Endothelial cell of umbilical vein (primary cell): ENCODE results near the gene IRF8. TPM values are rescaled to one million over a fixed set of nuclear protein-coding genes. Genes with fewer than 3 reads are reported as not detected.

ENCODE experiments used
- BruUV-seq: library from RNA; stranded (reverse); fragments of 400-500 nt; replicated peaks from 2 replicates; lab custom pipeline; 2021; lab: Mats Ljungman, UMichigan
- CTCF ChIA-PET: fragments of 300-600, 350-600 bp; sonication (Branson Sonifier 250); formaldehyde crosslinking; loops from one replicate; lab custom pipeline; 2021; ENCODE audit warnings: antibody characterized with exemption, inconsistent platforms; lab: Charles Lee
- POLR2A ChIA-PET: fragments of 300-600, 350-600 bp; sonication (Branson Sonifier 250); formaldehyde crosslinking; loops from one replicate; lab custom pipeline; 2021; ENCODE audit warnings: antibody characterized with exemption, inconsistent platforms; lab: Charles Lee
- DNase-seq: peaks from one replicate; pipeline ENCODE4 v3.0.0-alpha.2; 2011; ENCODE audit warnings: low read depth, low spot score
- FAIRE-seq: peaks from 2 replicates; lab custom pipeline; 2011; peaks lifted over from hg19 to GRCh38; lab: Jason Lieb, UNC
- H2AFZ ChIP-seq: 2 replicates; pipeline ENCODE4 v1.6.0; 2012; ENCODE audit warnings: low read depth, low read length, control low read depth, inconsistent platforms
- H3K27ac ChIP-seq: 2 replicates; pipeline ENCODE4 v1.5.1; 2011; ENCODE audit warnings: low read depth, mild to moderate bottlenecking, control low read depth, low read length, moderate library complexity; ENCODE audit not compliant: insufficient read depth
- H3K27me3 ChIP-seq, 2 experiments: 2 replicates each; pipeline versions ENCODE4 v1.6.0 to v1.6.1; 2011; ENCODE audit warnings: low read length in 2 of 2, mixed read lengths in 1 of 2; ENCODE audit not compliant: control insufficient read depth in 2 of 2, insufficient read depth in 2 of 2
- H3K36me3 ChIP-seq, 2 experiments: 2 replicates in 1 of 2; 3 replicates in 1 of 2; pipeline ENCODE4 v1.5.1; 2011; ENCODE audit warnings: low read length in 2 of 2, mild to moderate bottlenecking in 1 of 2, moderate library complexity in 1 of 2; ENCODE audit not compliant: control insufficient read depth in 2 of 2, insufficient read depth in 2 of 2; ENCODE audit errors: extremely low read depth in 1 of 2
- H3K4me1 ChIP-seq: 3 replicates; pipeline ENCODE4 v1.5.1; 2011; ENCODE audit warnings: mild to moderate bottlenecking, low read length; ENCODE audit not compliant: control insufficient read depth, insufficient read depth; ENCODE audit errors: extremely low read depth
- H3K4me2 ChIP-seq: 2 replicates; pipeline ENCODE4 v1.6.1; 2011; ENCODE audit warnings: low read length, control low read depth, mixed read lengths; ENCODE audit not compliant: insufficient read depth
- H3K4me3 ChIP-seq, 3 experiments: fragments of 200-600 bp in 1 of 3; sonication (generic), shearing (Covaris generic) in 1 of 3; replicated peaks in 1 of 3; 2 replicates each; pipeline ENCODE4 v1.5.1; 2011 to 2016; ENCODE audit warnings: control low read depth in 3 of 3, low read length in 3 of 3, mild to moderate bottlenecking in 2 of 3, inconsistent platforms in 1 of 3, low read depth in 1 of 3, moderate library complexity in 1 of 3; ENCODE audit not compliant: insufficient read depth in 1 of 3
- H3K79me2 ChIP-seq: 2 replicates; pipeline ENCODE4 v1.6.0; 2012; ENCODE audit warnings: low read length, inconsistent platforms; ENCODE audit not compliant: control insufficient read depth, insufficient read depth
- H3K9ac ChIP-seq: replicated peaks from 2 replicates; pipeline ENCODE3; 2011; ENCODE audit warnings: low read length, control low read depth; ENCODE audit not compliant: insufficient read depth; ENCODE audit errors: extremely low read depth
- H3K9me1 ChIP-seq: replicated peaks from 3 replicates; pipeline ENCODE4 v1.6.0; 2011; ENCODE audit warnings: mild to moderate bottlenecking, low read length; ENCODE audit not compliant: control insufficient read depth, insufficient read depth; ENCODE audit errors: extremely low read depth
- H3K9me3 ChIP-seq: replicated peaks from 2 replicates; pipeline ENCODE4 v1.5.1; 2012; ENCODE audit warnings: low read length, inconsistent platforms; ENCODE audit not compliant: control insufficient read depth, insufficient read depth
- H4K20me1 ChIP-seq: replicated peaks from 2 replicates; pipeline ENCODE3; 2011; ENCODE audit warnings: mild to moderate bottlenecking, low read length; ENCODE audit not compliant: control insufficient read depth, insufficient read depth; ENCODE audit errors: extremely low read depth
- CTCF ChIP-seq, 2 donors: IDR thresholded peaks; 1 replicate in 1 of 2; 2 replicates in 1 of 2; pipeline ENCODE4 v1.5.1; 2011; ENCODE audit warnings: low read length in 2 of 2, mild to moderate bottlenecking in 2 of 2, moderate library complexity in 2 of 2, control low read depth in 1 of 2, inconsistent platforms in 1 of 2, low read depth in 1 of 2; ENCODE audit not compliant: insufficient read depth in 1 of 2; ENCODE audit errors: extremely low read depth in 1 of 2
- EZH2 ChIP-seq: IDR thresholded peaks from 2 replicates; pipeline ENCODE4 v1.6.1; 2012; ENCODE audit warnings: borderline replicate concordance, low read depth, mild to moderate bottlenecking, moderate library complexity, low read length, inconsistent platforms; ENCODE audit not compliant: severe bottlenecking
- GATA2 ChIP-seq: IDR thresholded peaks from 2 replicates; pipeline ENCODE4 v1.7.0; 2011; ENCODE audit warnings: low read depth, mild to moderate bottlenecking, moderate library complexity, mixed read lengths, low read length; ENCODE audit not compliant: insufficient read length, insufficient read depth
- MYC ChIP-seq: IDR thresholded peaks from one replicate; pipeline ENCODE4 v1.6.1; 2011; ENCODE audit warnings: mild to moderate bottlenecking, low read depth, low read length
- POLR2A ChIP-seq: IDR thresholded peaks from 2 replicates; pipeline ENCODE4 v1.6.1; 2012; ENCODE audit warnings: low read depth, mild to moderate bottlenecking, control low read depth, low read length
- POLR2AphosphoS5 ChIP-seq: IDR thresholded peaks from 2 replicates; pipeline ENCODE4 v1.6.1; 2012; ENCODE audit warnings: low read depth, mild to moderate bottlenecking, control low read depth, low read length, moderate library complexity; ENCODE audit not compliant: insufficient read depth
- dilution Hi-C: fragments of 300-500 bp; cut with MboI; formaldehyde crosslinking; loops from one replicate; pipeline ENCODE4 v1.15.0; 2019; ENCODE audit warnings: low sequenced_read_pairs; ENCODE audit not compliant: extremely low pct_ligation_motif_present
- intact Hi-C: fragments of 100-400 bp; cut with micrococcal nuclease; formaldehyde crosslinking; loops from one replicate; pipeline ENCODE4 v1.10.0; 2022
- polyA plus RNA-seq, 4 experiments: library from polyadenylated mRNA; depleted of rRNA in 3 of 4; stranded (reverse) in 3 of 4; unstranded in 1 of 4; fragments of >200 nt; gene quantifications; 2 replicates each; pipeline versions ENCODE4 v1.2.1 to v1.2.3, GENCODE V29; 2011 to 2012; ENCODE audit warnings: missing spikeins in 1 of 4
- total RNA-seq: library from RNA; stranded (reverse); gene quantifications from 2 replicates; pipeline ENCODE4 v1.2.3, GENCODE V29; 2021

Gene IRF8
- total and polyA plus RNA-seq, 2 donors (not counting 3 experiments of a cell fraction or from before 2014, with no cell fraction given): not detected

- no peaks in the 10 kb centered on the region for H3K36me3 ChIP-seq
- DNase-seq (no peak), FAIRE-seq (no peak)
- no peak overlapping the region for H3K9ac ChIP-seq
- CTCF ChIA-PET: interaction anchor here (2.5 kb wide), 1 partner anchor 108 kb away, joined by 7 read pairs; no protein-coding TSS in a partner anchor
- H3K9me3 ChIP-seq: no peaks in the 10 kb centered on the region
- dilution Hi-C loops: no loop called here
- intact Hi-C loops: no loop called here
- H3K4me3 ChIP-seq: no peak overlapping the region
- no peaks in the 10 kb centered on the region for H3K9me1 ChIP-seq
- POLR2A ChIA-PET: no interaction called here
- TF ChIP-seq POLR2A (no peak), POLR2AphosphoS5 (no peak), GATA2 (no peak)
- no peak overlapping the region for H2AFZ ChIP-seq
- no peak overlapping the region for H3K4me2 ChIP-seq
- H3K4me1 ChIP-seq: no peaks in the 10 kb centered on the region
- no peaks in the 10 kb centered on the region for H4K20me1 ChIP-seq
- BruUV-seq: no TSS peak
- peaks cover 5 to 12% of the 10 kb centered on the region in 2 experiments for H3K27me3 ChIP-seq
- H3K79me2 ChIP-seq: no peaks in the 10 kb centered on the region
- H3K27ac ChIP-seq: no peak overlapping the region
These were observed 30.3 kb downstream of the IRF8 start for GRCh38 chr16:85929259-85929721.

GRCh38 chr16:85930301-85930700 is 31.3 kb downstream of the IRF8 start:
- BruUV-seq: no TSS peak
- no peak for DNase-seq
- TF ChIP-seq EZH2 (no peak), CTCF (IDR thresholded peaks at IDR 0.05; ENCODE audit: extremely low read depth in 1 of 2, insufficient read depth in 1 of 2, low read depth in 1 of 2, low read length in 2 of 2) (no peak), POLR2A (no peak), MYC (no peak), POLR2AphosphoS5 (no peak), GATA2 (no peak)
- Histone ChIP-seq H4K20me1 (no peaks in the 10 kb centered on the region), H3K9me3 (no peaks in the 10 kb centered on the region), H3K79me2 (no peaks in the 10 kb centered on the region), H3K27me3 (peaks cover 5 to 12% of the 10 kb centered on the region in 2 experiments), H3K9me1 (no peaks in the 10 kb centered on the region), H3K27ac (no peak overlapping the region), H3K9ac (no peak overlapping the region), H2AFZ (no peak overlapping the region), H3K36me3 (no peaks in the 10 kb centered on the region), H3K4me3 (no peak overlapping the region), H3K4me2 (no peak overlapping the region), H3K4me1 (no peaks in the 10 kb centered on the region)
- no peak for FAIRE-seq
- dilution Hi-C loops: no loop called here
- intact Hi-C loops: no loop called here
- ChIA-PET POLR2A (no interaction called here), CTCF (no interaction called here)
